Mesenchymal stem cell (in vitro differentiated cells and primary cell): ENCODE measurements around the gene ATG10.
A peak's percentile ranks its signal among the peaks of the same experiment; 100 is the strongest.

Source experiments
- DNase-seq: peaks from one replicate; pipeline ENCODE4 v3.0.0-alpha.2; 2013
- H2AFZ ChIP-seq: one replicate; pipeline ENCODE4 v1.6.1; 2013; ENCODE audit warnings: low read depth, mild to moderate bottlenecking, control low read depth, inconsistent platforms, low read length, moderate library complexity
- H2AK5ac ChIP-seq: 2 replicates; pipeline ENCODE4 v1.6.1; 2013; ENCODE audit warnings: low read length, moderate library complexity, mild to moderate bottlenecking, inconsistent platforms; ENCODE audit not compliant: severe bottlenecking
- H2BK120ac ChIP-seq: one replicate; pipeline ENCODE4 v1.6.1; 2013; ENCODE audit warnings: low read depth, mild to moderate bottlenecking, inconsistent platforms, low read length, moderate library complexity
- H2BK12ac ChIP-seq, 2 experiments: one replicate each; pipeline ENCODE4 v1.6.1; 2013; ENCODE audit warnings: inconsistent platforms in 2 of 2, low read length in 2 of 2, mild to moderate bottlenecking in 2 of 2, moderate library complexity in 2 of 2, control low read depth in 1 of 2
- H2BK15ac ChIP-seq: one replicate; pipeline ENCODE4 v1.6.1; 2013; ENCODE audit warnings: mild to moderate bottlenecking, low read depth, inconsistent platforms; ENCODE audit not compliant: poor library complexity, severe bottlenecking
- H2BK5ac ChIP-seq: 2 replicates; pipeline ENCODE4 v1.6.1; 2013; ENCODE audit warnings: low read depth, mild to moderate bottlenecking, low read length, control low read depth, inconsistent platforms; ENCODE audit not compliant: poor library complexity, severe bottlenecking
- H3K14ac ChIP-seq, 2 experiments: one replicate each; pipeline ENCODE4 v1.6.1; 2013; ENCODE audit warnings: inconsistent platforms in 2 of 2, low read length in 2 of 2, control low read depth in 1 of 2, mild to moderate bottlenecking in 1 of 2, moderate library complexity in 1 of 2
- H3K18ac ChIP-seq, 2 experiments: one replicate each; pipeline ENCODE4 v1.6.1; 2013; ENCODE audit warnings: inconsistent platforms in 2 of 2, low read length in 2 of 2, control low read depth in 1 of 2, low read depth in 1 of 2, mild to moderate bottlenecking in 1 of 2
- H3K23ac ChIP-seq, 2 experiments: one replicate each; pipeline ENCODE4 v1.6.1; 2013; ENCODE audit warnings: inconsistent platforms in 2 of 2, low read length in 2 of 2, mild to moderate bottlenecking in 2 of 2, moderate library complexity in 2 of 2, control low read depth in 1 of 2
- H3K27ac ChIP-seq: 2 replicates; pipeline ENCODE4 v1.5.1; 2013; ENCODE audit warnings: mild to moderate bottlenecking, moderate library complexity, low read length, control low read depth, inconsistent platforms; ENCODE audit not compliant: poor library complexity, severe bottlenecking
- H3K27me3 ChIP-seq, 2 experiments: 2 replicates each; pipeline versions ENCODE4 v1.6.1 to v1.7.0; 2013; ENCODE audit warnings: low read length in 2 of 2, mild to moderate bottlenecking in 2 of 2, moderate library complexity in 2 of 2, control low read depth in 1 of 2, inconsistent platforms in 1 of 2; ENCODE audit not compliant: control insufficient read depth in 1 of 2, insufficient read depth in 1 of 2
- H3K36me3 ChIP-seq, 2 experiments: 2 replicates each; pipeline versions ENCODE4 v1.6.1 to v1.7.0; 2013; ENCODE audit warnings: low read length in 2 of 2, control low read depth in 1 of 2, inconsistent platforms in 1 of 2, low read depth in 1 of 2, mild to moderate bottlenecking in 1 of 2; ENCODE audit not compliant: insufficient read depth in 2 of 2, control insufficient read depth in 1 of 2
- H3K4ac ChIP-seq, 2 experiments: one replicate each; pipeline ENCODE4 v1.6.1; 2013; ENCODE audit warnings: inconsistent platforms in 2 of 2, low read length in 2 of 2, mild to moderate bottlenecking in 2 of 2, moderate library complexity in 2 of 2, control low read depth in 1 of 2, low read depth in 1 of 2
- H3K4me1 ChIP-seq: 2 replicates; pipeline ENCODE4 v1.6.1; 2013; ENCODE audit warnings: low read depth, low read length, control low read depth; ENCODE audit not compliant: control insufficient read depth, insufficient read depth
- H3K4me2 ChIP-seq: 2 replicates; pipeline ENCODE4 v1.6.1; 2013; ENCODE audit warnings: low read length, mild to moderate bottlenecking, inconsistent platforms; ENCODE audit not compliant: poor library complexity, severe bottlenecking
- H3K4me3 ChIP-seq, 2 experiments: 2 replicates each; pipeline versions ENCODE4 v1.5.1 to v1.7.0; 2013; ENCODE audit warnings: low read length in 2 of 2, mild to moderate bottlenecking in 2 of 2, control low read depth in 1 of 2, low read depth in 1 of 2; ENCODE audit not compliant: insufficient read depth in 1 of 2
- H3K79me1 ChIP-seq: replicated peaks from 2 replicates; pipeline ENCODE4 v1.6.1; 2013; ENCODE audit warnings: mild to moderate bottlenecking, control low read depth, low read length, inconsistent platforms; ENCODE audit not compliant: poor library complexity, severe bottlenecking
- H3K9ac ChIP-seq: 2 replicates; pipeline ENCODE4 v1.7.0; 2013; ENCODE audit warnings: mild to moderate bottlenecking, low read length, moderate library complexity
- H3K9me3 ChIP-seq: 2 replicates; pipeline ENCODE4 v1.7.0; 2013; ENCODE audit warnings: mild to moderate bottlenecking, low read length; ENCODE audit not compliant: control insufficient read depth
- H4K8ac ChIP-seq: one replicate; pipeline ENCODE4 v1.6.1; 2013; ENCODE audit warnings: inconsistent platforms, mild to moderate bottlenecking, low read length, moderate library complexity
- H4K91ac ChIP-seq: one replicate; pipeline ENCODE4 v1.6.1; 2013; ENCODE audit warnings: mild to moderate bottlenecking, low read length, inconsistent platforms
- WGBS: methylation state at CpG from one replicate; pipeline ENCODE4 v1.1.7; 2013; ENCODE audit warnings: mixed read lengths; 5-methylcytosine and 5-hydroxymethylcytosine counted together

The ATG10 gene

GRCh38 chr5:82277987-82278710 lies 306.3 kb downstream of the ATG10 start, which contains the start of gene RPS23:
TSS of gene RPS23 (minus strand) at chr5:82278354. CDS start at chr5:82278323, 31 bp downstream.
- Histone ChIP-seq H2BK12ac (no peak within 1 kb of the TSS), H3K9ac (peak within 1 kb of the TSS; percentile 99), H3K14ac (peak within 1 kb of the TSS in 1 of 2 experiments; percentile 55), H3K79me1 (peaks cover 10% of the 10 kb centered on the region), H3K4me1 (peaks cover 6% of the 10 kb centered on the region), H2BK15ac (no peak within 1 kb of the TSS), H2AK5ac (peak within 1 kb of the TSS; percentile 3), H3K9me3 (no peaks in the 10 kb centered on the region), H3K4me2 (peak within 1 kb of the TSS; percentile 68), H3K27ac (peak within 1 kb of the TSS; percentile 58), H2AFZ (no peak within 1 kb of the TSS), H3K23ac (no peak within 1 kb of the TSS), H3K4ac (peak within 1 kb of the TSS in 1 of 2 experiments; percentile 94), H3K36me3 (peaks cover 14 to 36% of the 10 kb centered on the region in 2 experiments), H2BK120ac (no peak within 1 kb of the TSS), H3K18ac (peak within 1 kb of the TSS; percentile 78 to 98), H4K91ac (peak within 1 kb of the TSS; percentile 23), H4K8ac (peak within 1 kb of the TSS; percentile 73), H3K4me3 (peak within 1 kb of the TSS; percentile 88 to 97), H3K27me3 (no peaks in the 10 kb centered on the region), H2BK5ac (peak within 1 kb of the TSS; percentile 83)
- WGBS, result under 1% methylated on average over 60 of the region's 60 CpGs
- peak; percentile 92 for DNase-seq

GRCh38 chr5:82278711-82279370 lies 307.0 kb downstream of the ATG10 start:
- Histone ChIP-seq H3K4me1 (peaks cover 6% of the 10 kb centered on the region), H3K36me3 (peaks cover 14 to 31% of the 10 kb centered on the region in 2 experiments), H4K8ac (no peak overlapping the region), H2BK120ac (no peak overlapping the region), H2AK5ac (no peak overlapping the region), H2BK12ac (no peak overlapping the region), H3K27ac (no peak overlapping the region), H2BK5ac (no peak overlapping the region), H3K27me3 (no peaks in the 10 kb centered on the region), H3K23ac (no peak overlapping the region), H3K4ac (no peak overlapping the region), H3K18ac (no peak overlapping the region), H2BK15ac (no peak overlapping the region), H4K91ac (no peak overlapping the region), H2AFZ (no peak overlapping the region), H3K9me3 (no peaks in the 10 kb centered on the region), H3K4me3 (peak overlapping the region in 1 of 2 experiments; percentile 97), H3K4me2 (peak overlapping the region; percentile 68), H3K9ac (peak overlapping the region; percentile 99), H3K79me1 (peaks cover 10% of the 10 kb centered on the region), H3K14ac (no peak overlapping the region)
- WGBS, result 88% methylated on average over 15 of the region's 19 CpGs
- DNase-seq, result no peak

GRCh38 chr5:82283893-82284292 lies 312.1 kb downstream of the ATG10 start:
- Histone ChIP-seq H3K18ac (no peak overlapping the region), H2AFZ (no peak overlapping the region), H3K27ac (no peak overlapping the region), H3K4me3 (no peak overlapping the region), H3K23ac (no peak overlapping the region), H2BK15ac (no peak overlapping the region), H4K8ac (no peak overlapping the region), H3K27me3 (no peaks in the 10 kb centered on the region), H3K36me3 (no peaks in the 10 kb centered on the region), H2BK12ac (no peak overlapping the region), H3K4me1 (peaks cover under 1% of the 10 kb centered on the region), H3K4me2 (no peak overlapping the region), H2BK5ac (no peak overlapping the region), H3K9me3 (no peaks in the 10 kb centered on the region), H3K4ac (no peak overlapping the region), H2BK120ac (no peak overlapping the region), H4K91ac (no peak overlapping the region), H3K9ac (no peak overlapping the region), H3K14ac (no peak overlapping the region), H2AK5ac (no peak overlapping the region), H3K79me1 (peaks cover 3% of the 10 kb centered on the region)
- 96% methylated on average over 2 of the region's 2 CpGs for WGBS
- DNase-seq, result no peak

GRCh38 chr5:82285206-82285605 lies 313.4 kb downstream of the ATG10 start:
- Histone ChIP-seq H2BK15ac (no peak overlapping the region), H3K27me3 (no peaks in the 10 kb centered on the region), H3K14ac (no peak overlapping the region), H4K8ac (no peak overlapping the region), H3K4me2 (no peak overlapping the region), H2AK5ac (no peak overlapping the region), H3K4ac (no peak overlapping the region), H2BK5ac (no peak overlapping the region), H3K27ac (no peak overlapping the region), H3K23ac (no peak overlapping the region), H3K18ac (no peak overlapping the region), H3K4me1 (no peaks in the 10 kb centered on the region), H2BK120ac (no peak overlapping the region), H3K9ac (no peak overlapping the region), H3K4me3 (no peak overlapping the region), H3K79me1 (peaks cover 2% of the 10 kb centered on the region), H3K36me3 (no peaks in the 10 kb centered on the region), H3K9me3 (no peaks in the 10 kb centered on the region), H2BK12ac (no peak overlapping the region), H4K91ac (no peak overlapping the region), H2AFZ (no peak overlapping the region)
- 95% methylated on average over 5 of the region's 6 CpGs for WGBS
- no peak for DNase-seq
